H9 (cell line): Measurements from ENCODE around the gene CORO2B. TPM values are rescaled to one million over a fixed set of nuclear protein-coding genes. Genes with fewer than 3 reads are reported as not detected.

ENCODE experiments used
- DNase-seq: peaks from one replicate; pipeline ENCODE4 v3.0.0-alpha.2; 2017
- H2AFZ ChIP-seq: one replicate; pipeline ENCODE4 v1.6.1; 2013; ENCODE audit warnings: mild to moderate bottlenecking, low read length, control low read depth, moderate library complexity
- H2AK5ac ChIP-seq: 2 replicates; pipeline ENCODE4 v1.6.1; 2013; ENCODE audit warnings: low read length, control low read depth, mixed read lengths; ENCODE audit not compliant: insufficient read length
- H2BK120ac ChIP-seq: one replicate; pipeline ENCODE4 v1.6.1; 2013; ENCODE audit warnings: low read depth, mild to moderate bottlenecking, low read length, control low read depth, inconsistent platforms; ENCODE audit not compliant: poor library complexity, severe bottlenecking
- H2BK12ac ChIP-seq: 2 replicates; pipeline ENCODE4 v1.6.1; 2013; ENCODE audit warnings: low read length, control low read depth, mixed read lengths, low read depth; ENCODE audit not compliant: insufficient read length
- H2BK15ac ChIP-seq: 2 replicates; pipeline ENCODE4 v1.6.1; 2013; ENCODE audit warnings: low read depth, low read length, control low read depth
- H2BK20ac ChIP-seq: one replicate; pipeline ENCODE4 v1.6.1; 2013; ENCODE audit warnings: low read depth, mild to moderate bottlenecking, low read length, control low read depth, inconsistent platforms; ENCODE audit not compliant: poor library complexity, severe bottlenecking
- H2BK5ac ChIP-seq: 2 replicates; pipeline ENCODE4 v1.6.1; 2013; ENCODE audit warnings: low read length, control low read depth, mixed read lengths; ENCODE audit not compliant: insufficient read length
- H3K14ac ChIP-seq: 2 replicates; pipeline ENCODE4 v1.6.1; 2013; ENCODE audit warnings: low read length, control low read depth; ENCODE audit not compliant: insufficient read depth
- H3K18ac ChIP-seq: 2 replicates; pipeline ENCODE4 v1.6.1; 2013; ENCODE audit warnings: low read depth, mild to moderate bottlenecking, mixed read lengths, low read length, control low read depth; ENCODE audit not compliant: insufficient read length
- H3K23ac ChIP-seq: 2 replicates; pipeline ENCODE4 v1.6.1; 2013; ENCODE audit warnings: low read length, control low read depth, mixed read lengths, low read depth; ENCODE audit not compliant: insufficient read length
- H3K23me2 ChIP-seq: 2 replicates; pipeline ENCODE4 v1.6.1; 2013; ENCODE audit warnings: low read depth, mild to moderate bottlenecking, mixed read lengths, low read length, control low read depth; ENCODE audit not compliant: insufficient read length, poor library complexity, severe bottlenecking
- H3K27ac ChIP-seq: 2 replicates; pipeline ENCODE4 v1.5.1; 2013; ENCODE audit warnings: low read length, control low read depth, mixed read lengths, low read depth; ENCODE audit not compliant: insufficient read length
- H3K27me3 ChIP-seq: 2 replicates; pipeline ENCODE4 v1.6.1; 2013; ENCODE audit warnings: low read length, control low read depth, inconsistent platforms; ENCODE audit not compliant: insufficient read depth
- H3K4ac ChIP-seq: 2 replicates; pipeline ENCODE4 v1.6.1; 2013; ENCODE audit warnings: low read depth, mild to moderate bottlenecking, control low read depth, inconsistent platforms, low read length, moderate library complexity
- H3K4me1 ChIP-seq: 2 replicates; pipeline ENCODE4 v1.6.1; 2013; ENCODE audit warnings: low read length, control low read depth, inconsistent platforms; ENCODE audit not compliant: insufficient read depth
- H3K4me2 ChIP-seq: 2 replicates; pipeline ENCODE4 v1.6.1; 2013; ENCODE audit warnings: low read length, control low read depth, mixed read lengths; ENCODE audit not compliant: insufficient read length, insufficient read depth
- H3K56ac ChIP-seq: 2 replicates; pipeline ENCODE4 v1.6.1; 2013; ENCODE audit warnings: low read depth, mild to moderate bottlenecking, mixed read lengths, low read length, control low read depth; ENCODE audit not compliant: insufficient read length
- H3K79me1 ChIP-seq: 2 replicates; pipeline ENCODE4 v1.6.1; 2013; ENCODE audit warnings: low read depth, mild to moderate bottlenecking, moderate library complexity, low read length, control low read depth, inconsistent platforms; ENCODE audit not compliant: insufficient read depth, poor library complexity, severe bottlenecking
- H3K79me2 ChIP-seq: 2 replicates; pipeline ENCODE4 v1.6.1; 2013; ENCODE audit warnings: low read length, control low read depth, inconsistent platforms; ENCODE audit not compliant: insufficient read depth
- H3K9ac ChIP-seq: 2 replicates; pipeline ENCODE4 v1.6.1; 2013; ENCODE audit warnings: low read length, control low read depth, mixed read lengths; ENCODE audit not compliant: insufficient read length; ENCODE audit errors: extremely low read depth
- H3K9me3 ChIP-seq: one replicate; pipeline ENCODE4 v1.6.1; 2013; ENCODE audit warnings: low read depth, low read length, inconsistent platforms; ENCODE audit not compliant: control insufficient read depth
- H3T11ph ChIP-seq: one replicate; pipeline ENCODE4 v1.6.1; 2013; ENCODE audit warnings: mild to moderate bottlenecking, low read length, control low read depth, inconsistent platforms
- H4K20me1 ChIP-seq: one replicate; pipeline ENCODE4 v1.6.1; 2013; ENCODE audit not compliant: control insufficient read depth, insufficient read length, insufficient read depth
- H4K5ac ChIP-seq: 2 replicates; pipeline ENCODE4 v1.6.1; 2013; ENCODE audit warnings: low read depth, mild to moderate bottlenecking, mixed read lengths, low read length, control low read depth; ENCODE audit not compliant: insufficient read length
- H4K8ac ChIP-seq: replicated peaks from 2 replicates; pipeline ENCODE4 v1.6.1; 2013; ENCODE audit warnings: low read length, control low read depth, mixed read lengths, low read depth; ENCODE audit not compliant: insufficient read length
- H4K91ac ChIP-seq: 2 replicates; pipeline ENCODE4 v1.6.1; 2013; ENCODE audit warnings: low read depth, mild to moderate bottlenecking, moderate library complexity, mixed read lengths, low read length, control low read depth; ENCODE audit not compliant: insufficient read length
- H3K27ac Mint-ChIP-seq, 3 experiments: 2 replicates in 2 of 3; 3 replicates in 1 of 3; pipeline ENCODE4 v1.8.0; 2020 to 2021; ENCODE audit warnings: mixed read lengths in 3 of 3, mild to moderate bottlenecking in 1 of 3, moderate library complexity in 1 of 3
- H3K27me3 Mint-ChIP-seq: 2 replicates; pipeline ENCODE4 v1.8.0; 2021; ENCODE audit warnings: low read depth, mild to moderate bottlenecking, moderate library complexity, mixed read lengths
- H3K36me3 Mint-ChIP-seq, 3 experiments: 2 replicates in 2 of 3; 3 replicates in 1 of 3; pipeline ENCODE4 v1.8.0; 2020 to 2021; ENCODE audit warnings: low read depth in 3 of 3, mixed read lengths in 3 of 3; ENCODE audit not compliant: insufficient read depth in 1 of 3
- H3K4me1 Mint-ChIP-seq, 2 experiments: 2 replicates each; pipeline ENCODE4 v1.8.0; 2020; ENCODE audit warnings: mixed read lengths in 2 of 2
- H3K4me3 Mint-ChIP-seq, 2 experiments: 2 replicates in 1 of 2; 3 replicates in 1 of 2; pipeline ENCODE4 v1.8.0; 2020 to 2021; ENCODE audit warnings: mild to moderate bottlenecking in 2 of 2, mixed read lengths in 2 of 2, moderate library complexity in 1 of 2
- H3K9me3 Mint-ChIP-seq, 2 experiments: 2 replicates in 1 of 2; 3 replicates in 1 of 2; pipeline ENCODE4 v1.8.0; 2020; ENCODE audit warnings: mild to moderate bottlenecking in 2 of 2, mixed read lengths in 2 of 2, moderate library complexity in 1 of 2
- WGBS: extraction: QIAGEN DNeasy Blood & Tissue Kit; methylation state at CpG from one replicate; pipeline ENCODE4 v1.1.7; 2013; ENCODE audit warnings: missing lambda C conversion rate, low lambda C conversion rate, mixed read lengths; ENCODE audit not compliant: insufficient read length; ENCODE audit errors: extremely low coverage; 5-methylcytosine and 5-hydroxymethylcytosine counted together
- total RNA-seq: library from RNA; stranded (reverse); gene quantifications from 2 replicates; pipeline ENCODE4 v1.2.1, GENCODE V29; 2021
- TF ChIP-seq, protein P1 (sequence below): fragments of 200-600 bp; sonication (generic); conservative IDR thresholded peaks from 3 replicates; pipeline ENCODE4 v1.8.0; 2021; ENCODE audit warnings: antibody characterized with exemption, mild to moderate bottlenecking

The CORO2B gene
- total RNA-seq, 1 experiment from 2014 or later: 3.1 TPM

DNA sequence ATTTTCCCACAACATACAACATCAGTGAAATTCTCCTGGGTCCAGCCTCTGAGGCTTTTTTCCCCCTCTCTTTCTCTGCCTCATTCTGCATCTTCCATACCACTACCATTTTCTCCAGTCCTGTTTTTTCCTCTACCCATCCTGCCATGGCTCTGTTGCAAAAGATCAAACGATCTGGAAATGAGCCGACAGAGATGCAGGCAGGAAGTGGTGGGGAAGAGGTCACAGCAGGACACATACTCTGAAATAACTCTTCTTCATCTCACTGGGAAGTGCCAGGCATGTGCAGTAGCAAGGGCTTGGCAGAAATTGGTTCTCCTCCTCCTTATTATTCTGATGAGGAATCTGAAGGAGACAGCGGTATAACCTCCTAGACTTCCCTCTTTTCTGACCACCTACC, 114.3 kb downstream of the CORO2B start:
- Histone ChIP-seq H2AFZ (no peak overlapping the region), H3K4me1 (peaks cover 5% of the 10 kb centered on the region; the same call in 1 of the 2 replicates), H3K79me2 (no peaks in the 10 kb centered on the region), H3K27me3 (no peaks in the 10 kb centered on the region), H2BK15ac (no peak overlapping the region), H2AK5ac (no peak overlapping the region), H2BK5ac (no peak overlapping the region), H4K20me1 (no peaks in the 10 kb centered on the region), H2BK120ac (no peak overlapping the region), H3T11ph (no peak overlapping the region), H3K79me1 (no peaks in the 10 kb centered on the region), H3K4ac (no peak overlapping the region), H2BK12ac (no peak overlapping the region), H4K5ac (no peak overlapping the region), H2BK20ac (no peak overlapping the region), H3K14ac (no peak overlapping the region), H3K4me2 (no peak overlapping the region), H3K18ac (no peak overlapping the region), H3K56ac (no peak overlapping the region), H3K23ac (no peak overlapping the region), H4K91ac (no peak overlapping the region), H3K23me2 (no peaks in the 10 kb centered on the region), H3K9me3 (no peaks in the 10 kb centered on the region), H3K9ac (no peak overlapping the region), H3K27ac (no peak overlapping the region), H4K8ac (no peak overlapping the region)
- Mint-ChIP-seq H3K4me1 (peaks cover 22% of the 10 kb centered on the region in 2 experiments), H3K4me3 (no peak overlapping the region), H3K9me3 (no peaks in the 10 kb centered on the region; a peak in 2 of 5 replicates), H3K27ac (no peak overlapping the region), H3K27me3 (peaks cover 8% of the 10 kb centered on the region), H3K36me3 (peaks cover 0 to 8% (median 1%) of the 10 kb centered on the region in 3 experiments; a peak in 4 of 7 replicates)
- TF ChIP-seq, protein P1, sequence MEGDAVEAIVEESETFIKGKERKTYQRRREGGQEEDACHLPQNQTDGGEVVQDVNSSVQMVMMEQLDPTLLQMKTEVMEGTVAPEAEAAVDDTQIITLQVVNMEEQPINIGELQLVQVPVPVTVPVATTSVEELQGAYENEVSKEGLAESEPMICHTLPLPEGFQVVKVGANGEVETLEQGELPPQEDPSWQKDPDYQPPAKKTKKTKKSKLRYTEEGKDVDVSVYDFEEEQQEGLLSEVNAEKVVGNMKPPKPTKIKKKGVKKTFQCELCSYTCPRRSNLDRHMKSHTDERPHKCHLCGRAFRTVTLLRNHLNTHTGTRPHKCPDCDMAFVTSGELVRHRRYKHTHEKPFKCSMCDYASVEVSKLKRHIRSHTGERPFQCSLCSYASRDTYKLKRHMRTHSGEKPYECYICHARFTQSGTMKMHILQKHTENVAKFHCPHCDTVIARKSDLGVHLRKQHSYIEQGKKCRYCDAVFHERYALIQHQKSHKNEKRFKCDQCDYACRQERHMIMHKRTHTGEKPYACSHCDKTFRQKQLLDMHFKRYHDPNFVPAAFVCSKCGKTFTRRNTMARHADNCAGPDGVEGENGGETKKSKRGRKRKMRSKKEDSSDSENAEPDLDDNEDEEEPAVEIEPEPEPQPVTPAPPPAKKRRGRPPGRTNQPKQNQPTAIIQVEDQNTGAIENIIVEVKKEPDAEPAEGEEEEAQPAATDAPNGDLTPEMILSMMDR: no peak
- DNase-seq: no peak
- no CpG with 5 or more reads among the region's 3 CpGs for WGBS
